ENCODE measurements around the gene ETFBKMT.
A peak's percentile ranks its signal among the peaks of the same experiment; 100 is the strongest.

ETFBKMT gene

GRCh38 chr12:31659087-31659942 is at the start of gene ETFBKMT:
TSS of gene ETFBKMT (plus strand) at chr12:31659688. CDS start at chr12:31661954, 2,266 bp downstream.
- DNase-seq (ENCODE audit: low read depth in 3 of 3) = peak; percentile 73 to 86 (median 86)

- no peak for DNase-seq (ENCODE audit: low read depth in 3 of 3)
Measured at GRCh38 chr12:31612819-31613218, 46.7 kb upstream of the ETFBKMT start.

GRCh38 chr12:31618228-31619025 is 41.1 kb upstream of the ETFBKMT start:
- DNase-seq (ENCODE audit: low read depth in 3 of 3) = no peak

- no peak for DNase-seq (ENCODE audit: low read depth in 3 of 3)
Measured at GRCh38 chr12:31620311-31620710, 39.2 kb upstream of the ETFBKMT start.

- no peak for DNase-seq (ENCODE audit: low read depth in 3 of 3)
Measured at GRCh38 chr12:31622038-31622437, 37.5 kb upstream of the ETFBKMT start.

- DNase-seq (ENCODE audit: low read depth in 3 of 3) = no peak
Measured at GRCh38 chr12:31626270-31626995, 33.1 kb upstream of the ETFBKMT start.

GRCh38 chr12:31627456-31628054 is 31.9 kb upstream of the ETFBKMT start:
- no peak for DNase-seq (ENCODE audit: low read depth in 3 of 3)

GRCh38 chr12:31629756-31630732 is 29.4 kb upstream of the ETFBKMT start:
- DNase-seq (ENCODE audit: low read depth in 3 of 3) = no peak

GRCh38 chr12:31631023-31631724 is 28.3 kb upstream of the ETFBKMT start:
- DNase-seq (ENCODE audit: low read depth in 3 of 3) = no peak

GRCh38 chr12:31631809-31632208 is 27.7 kb upstream of the ETFBKMT start:
- DNase-seq (ENCODE audit: low read depth in 3 of 3) = no peak

- no peak for DNase-seq (ENCODE audit: low read depth in 3 of 3)
Measured at GRCh38 chr12:31633464-31633863, 26.0 kb upstream of the ETFBKMT start.

- DNase-seq (ENCODE audit: low read depth in 3 of 3) = no peak
Measured at GRCh38 chr12:31634620-31635019, 24.9 kb upstream of the ETFBKMT start.

- DNase-seq (ENCODE audit: low read depth in 3 of 3) = no peak
Measured at GRCh38 chr12:31641509-31642090, 17.9 kb upstream of the ETFBKMT start.

GRCh38 chr12:31644536-31644935 is 15.0 kb upstream of the ETFBKMT start:
- no peak for DNase-seq (ENCODE audit: low read depth in 3 of 3)

GRCh38 chr12:31645924-31646323 is 13.6 kb upstream of the ETFBKMT start:
- DNase-seq (ENCODE audit: low read depth in 3 of 3) = no peak

- DNase-seq (ENCODE audit: low read depth in 3 of 3) = no peak
Measured at GRCh38 chr12:31647086-31647491, 12.4 kb upstream of the ETFBKMT start.

GRCh38 chr12:31650918-31651317 is 8.6 kb upstream of the ETFBKMT start:
- no peak for DNase-seq (ENCODE audit: low read depth in 3 of 3)

- no peak for DNase-seq (ENCODE audit: low read depth in 3 of 3)
Measured at GRCh38 chr12:31651893-31652521, 7.5 kb upstream of the ETFBKMT start.

GRCh38 chr12:31655208-31655607 is 4.3 kb upstream of the ETFBKMT start:
- no peak for DNase-seq (ENCODE audit: low read depth in 3 of 3)
